B cell (primary cell): Measurements from ENCODE around the gene RBM6. TPM values are rescaled to one million over a fixed set of nuclear protein-coding genes. Genes with fewer than 3 reads are reported as not detected.

Source experiments
- ATAC-seq: fragments of 200-7000 bp; cut with Tn5 transposase; one replicate; pipeline ENCODE4 v1.10.0; 2021; ENCODE audit warnings: low read depth, mild to moderate bottlenecking, moderate number of reproducible peaks, moderate library complexity
- CTCF ChIA-PET: fragments of 350-600 bp; sonication (Branson Sonifier 250); formaldehyde crosslinking; loops from one replicate; lab custom pipeline; 2021; ENCODE audit warnings: antibody characterized with exemption, inconsistent platforms; lab: Charles Lee
- POLR2A ChIA-PET: fragments of 350-600 bp; sonication (Branson Sonifier 250); formaldehyde crosslinking; loops from one replicate; lab custom pipeline; 2021; ENCODE audit warnings: antibody characterized with exemption; lab: Charles Lee
- DNase-seq: peaks from one replicate; pipeline ENCODE4 v3.0.0; 2013
- H2AFZ ChIP-seq: 2 replicates; pipeline ENCODE4 v1.6.1; 2012; ENCODE audit warnings: mild to moderate bottlenecking, low read depth, low read length; ENCODE audit not compliant: insufficient read depth, poor library complexity, severe bottlenecking
- H3K27ac ChIP-seq, 2 donors: 1 replicate in 1 of 2; 2 replicates in 1 of 2; pipeline ENCODE4 v1.5.1; 2012 to 2013; ENCODE audit warnings: low read length in 2 of 2, mild to moderate bottlenecking in 2 of 2, moderate library complexity in 1 of 2
- H3K27me3 ChIP-seq, 4 experiments: fragments of 200-600 bp in 1 of 4; sonication (generic) in 1 of 4; replicated peaks in 1 of 4; 1 replicate in 2 of 4; 2 replicates in 2 of 4; pipeline versions ENCODE4 v1.6.1 to v1.7.0; 2013 to 2016; ENCODE audit warnings: low read length in 3 of 4, mild to moderate bottlenecking in 2 of 4, mixed read lengths in 1 of 4, moderate library complexity in 1 of 4; ENCODE audit not compliant: insufficient read depth in 4 of 4, control insufficient read depth in 3 of 4; ENCODE audit errors: control extremely low read depth in 1 of 4
- H3K36me3 ChIP-seq, 2 experiments: replicated peaks in 1 of 2; 1 replicate in 1 of 2; 2 replicates in 1 of 2; pipeline versions ENCODE4 v1.6.1 to v1.7.1; 2013; ENCODE audit warnings: low read length in 1 of 2; ENCODE audit not compliant: insufficient read depth in 2 of 2, control insufficient read depth in 1 of 2; ENCODE audit errors: control extremely low read depth in 1 of 2, extremely low read depth in 1 of 2
- H3K4me1 ChIP-seq, 2 donors: fragments of 200-600 bp in 1 of 2; sonication (generic) in 1 of 2; 1 replicate in 1 of 2; 2 replicates in 1 of 2; pipeline versions ENCODE4 v1.5.1 to v1.6.1; 2013 to 2017; ENCODE audit warnings: low read length in 2 of 2; ENCODE audit not compliant: control insufficient read depth in 2 of 2, insufficient read depth in 2 of 2
- H3K4me2 ChIP-seq: replicated peaks from 2 replicates; pipeline ENCODE3; 2012; ENCODE audit warnings: mild to moderate bottlenecking, low read depth, low read length; ENCODE audit not compliant: poor library complexity, severe bottlenecking
- H3K4me3 ChIP-seq, 5 experiments: fragments of 200-600 bp in 1 of 5; sonication (generic) in 1 of 5; 1 replicate in 3 of 5; 2 replicates in 2 of 5; pipeline versions ENCODE4 v1.5.1 to v1.7.0; 2011 to 2016; ENCODE audit warnings: low read length in 4 of 5, mild to moderate bottlenecking in 4 of 5, low read depth in 2 of 5, control low read depth in 1 of 5, moderate library complexity in 1 of 5; ENCODE audit not compliant: insufficient read depth in 1 of 5; ENCODE audit errors: control extremely low read depth in 1 of 5, extremely low read depth in 1 of 5
- H3K79me2 ChIP-seq: fragments of 200-600 bp; sonication (generic); one replicate; pipeline ENCODE4 v1.6.0; 2016; ENCODE audit warnings: low read length; ENCODE audit not compliant: control insufficient read depth, insufficient read depth
- H3K9ac ChIP-seq: fragments of 200-600 bp; sonication (generic); 2 replicates; pipeline ENCODE4 v1.6.1; 2017; ENCODE audit warnings: mild to moderate bottlenecking, low read length, moderate library complexity
- H3K9me3 ChIP-seq, 3 donors: one replicate each; pipeline versions ENCODE4 v1.6.1 to v1.7.1; 2013; ENCODE audit warnings: low read length in 2 of 3; ENCODE audit not compliant: control insufficient read depth in 2 of 3, insufficient read depth in 1 of 3; ENCODE audit errors: control extremely low read depth in 1 of 3
- H4K20me1 ChIP-seq: 2 replicates; pipeline ENCODE4 v1.6.0; 2012; ENCODE audit warnings: mild to moderate bottlenecking, low read length; ENCODE audit not compliant: insufficient read depth, control insufficient read depth, poor library complexity, severe bottlenecking
- H3K27ac Mint-ChIP-seq: one replicate; pipeline ENCODE4 v1.8.0; 2021; ENCODE audit warnings: mixed read lengths
- H3K27me3 Mint-ChIP-seq: one replicate; pipeline ENCODE4 v1.8.0; 2021; ENCODE audit warnings: mixed read lengths
- H3K4me1 Mint-ChIP-seq: one replicate; pipeline ENCODE4 v1.8.0; 2021; ENCODE audit warnings: mixed read lengths
- H3K4me3 Mint-ChIP-seq: one replicate; pipeline ENCODE4 v1.8.0; 2021; ENCODE audit warnings: mixed read lengths
- H3K9me3 Mint-ChIP-seq: one replicate; pipeline ENCODE4 v1.8.0; 2022; ENCODE audit warnings: mixed read lengths; ENCODE audit not compliant: insufficient read depth
- EZH2 ChIP-seq: IDR thresholded peaks from 2 replicates; pipeline ENCODE4 v1.6.1; 2012; ENCODE audit warnings: borderline replicate concordance, low read depth, mild to moderate bottlenecking, moderate library complexity, low read length; ENCODE audit not compliant: insufficient read depth, poor library complexity, severe bottlenecking
- WGBS: methylation state at CpG from one replicate; pipeline ENCODE4 v1.1.5; 2013; ENCODE audit warnings: missing lambda C conversion rate; ENCODE audit not compliant: insufficient coverage; 5-methylcytosine and 5-hydroxymethylcytosine counted together
- intact Hi-C: fragments of 100-400 bp; cut with micrococcal nuclease; formaldehyde crosslinking; loops from one replicate; pipeline ENCODE4 v1.10.0; 2022
- polyA plus RNA-seq: library from polyadenylated mRNA; depleted of rRNA; stranded (reverse); fragments of >200 nt; gene quantifications from 2 replicates; pipeline ENCODE4 v1.2.3, GENCODE V29; 2012
- total RNA-seq, 2 donors: library from RNA; stranded (reverse); fragments of 120-200 nt in 1 of 2; gene quantifications; 1 replicate in 1 of 2; 2 replicates in 1 of 2; pipeline versions ENCODE4 v1.2.3 to v1.2.4, GENCODE V29; 2013 to 2022
- TF ChIP-seq, protein P1 (sequence below): fragments of 200-600 bp; IDR thresholded peaks from one replicate; pipeline ENCODE4 v1.8.0; 2022; ENCODE audit warnings: antibody characterized with exemption, mild to moderate bottlenecking

The RBM6 gene
- total and polyA plus RNA-seq, 2 donors (not counting 1 experiment from before 2014, with no cell fraction given) = 223 to 285 TPM

DNA sequence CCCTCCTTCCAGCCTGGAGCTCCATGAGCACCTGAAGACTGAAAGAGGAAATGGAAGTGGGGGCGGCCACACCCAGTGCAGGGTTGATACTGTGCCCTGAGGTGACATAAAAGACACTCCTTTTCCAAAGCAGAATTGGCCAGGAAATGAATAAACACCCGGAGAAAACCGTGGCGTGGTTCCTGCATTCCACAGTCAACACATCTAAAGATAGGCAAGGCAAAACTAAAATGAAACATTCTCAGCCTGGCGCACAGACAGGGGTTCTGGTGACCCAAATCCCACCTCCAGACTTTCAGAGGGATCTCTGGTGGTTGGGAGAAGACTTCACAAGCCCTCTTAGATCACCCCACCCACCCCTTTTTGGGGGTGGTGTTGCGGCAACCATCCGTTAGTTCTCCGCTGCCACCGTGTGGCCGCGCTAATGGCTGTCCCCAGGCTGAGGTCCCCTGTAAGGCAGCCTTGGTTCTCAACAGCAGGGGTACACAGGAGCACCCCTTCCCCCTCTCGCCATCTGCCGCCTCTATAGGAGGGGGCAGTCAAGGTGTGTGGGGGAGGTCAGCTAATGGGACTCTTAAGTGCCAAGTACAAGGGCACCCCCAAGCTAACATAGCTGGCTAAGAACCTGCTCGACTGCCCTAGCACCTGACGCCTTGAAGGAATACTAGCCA lies 33.7 kb upstream of the RBM6 start:
- Histone ChIP-seq H3K27me3 (no peaks in the 10 kb centered on the region), H3K9me3 (peaks cover 0 to 6% (median 0%) of the 10 kb centered on the region in 3 donors), H3K4me2 (peak overlapping the region; percentile 70), H3K79me2 (no peaks in the 10 kb centered on the region), H2AFZ (peak overlapping the region; percentile 48), H3K9ac (peak overlapping the region; percentile 37), H3K4me3 (peak overlapping the region in 3 of 5 experiments; percentile 5 to 39 (median 6)), H3K36me3 (peaks cover 0 to 6% of the 10 kb centered on the region in 2 experiments), H3K4me1 (peaks cover 14 to 36% of the 10 kb centered on the region in 2 donors), H4K20me1 (no peaks in the 10 kb centered on the region), H3K27ac (peak overlapping the region in 1 of 2 donors; percentile 30)
- peak overlapping the region; percentile 83 for H3K27ac Mint-ChIP-seq
- H3K27me3 Mint-ChIP-seq = no peaks in the 10 kb centered on the region
- ATAC-seq (peak; percentile 37), DNase-seq (peak; percentile 66)
- intact Hi-C loops = loop anchor here (1.0 kb wide), 3 partner anchors 104 to 203 kb away; partner anchors contain the start of gene AMIGO3
- no peaks in the 10 kb centered on the region for H3K9me3 Mint-ChIP-seq
- ChIA-PET CTCF (interaction anchor here (0.6 to 3.3 kb wide), 12 partner anchors 18 to 1613 kb away, joined by 3 to 19 read pairs (median 4); partner anchors contain the start of genes AMIGO3 and INKA1), POLR2A (interaction anchor here (0.6 kb wide), 1 partner anchor 812 kb away, joined by 8 read pairs; the partner anchor contains the start of gene QRICH1)
- H3K4me1 Mint-ChIP-seq = peaks cover 26% of the 10 kb centered on the region
- TF ChIP-seq EZH2 = no peak
- TF ChIP-seq, protein P1, sequence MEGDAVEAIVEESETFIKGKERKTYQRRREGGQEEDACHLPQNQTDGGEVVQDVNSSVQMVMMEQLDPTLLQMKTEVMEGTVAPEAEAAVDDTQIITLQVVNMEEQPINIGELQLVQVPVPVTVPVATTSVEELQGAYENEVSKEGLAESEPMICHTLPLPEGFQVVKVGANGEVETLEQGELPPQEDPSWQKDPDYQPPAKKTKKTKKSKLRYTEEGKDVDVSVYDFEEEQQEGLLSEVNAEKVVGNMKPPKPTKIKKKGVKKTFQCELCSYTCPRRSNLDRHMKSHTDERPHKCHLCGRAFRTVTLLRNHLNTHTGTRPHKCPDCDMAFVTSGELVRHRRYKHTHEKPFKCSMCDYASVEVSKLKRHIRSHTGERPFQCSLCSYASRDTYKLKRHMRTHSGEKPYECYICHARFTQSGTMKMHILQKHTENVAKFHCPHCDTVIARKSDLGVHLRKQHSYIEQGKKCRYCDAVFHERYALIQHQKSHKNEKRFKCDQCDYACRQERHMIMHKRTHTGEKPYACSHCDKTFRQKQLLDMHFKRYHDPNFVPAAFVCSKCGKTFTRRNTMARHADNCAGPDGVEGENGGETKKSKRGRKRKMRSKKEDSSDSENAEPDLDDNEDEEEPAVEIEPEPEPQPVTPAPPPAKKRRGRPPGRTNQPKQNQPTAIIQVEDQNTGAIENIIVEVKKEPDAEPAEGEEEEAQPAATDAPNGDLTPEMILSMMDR = peak; percentile 62
- peak overlapping the region; percentile 74 for H3K4me3 Mint-ChIP-seq
- 44% methylated on average over 5 of the region's 15 CpGs for WGBS
